HCT116 (cell line): ENCODE measurements around the gene STXBP5. TPM values are rescaled to one million over a fixed set of nuclear protein-coding genes. Genes with fewer than 3 reads are reported as not detected.

Experiments
- ATAC-seq: fragments of 200-7000 bp; cut with Tn5 transposase; 2 replicates; pipeline ENCODE4 v1.9.1; 2020; ENCODE audit warnings: mild to moderate bottlenecking, moderate library complexity
- BruUV-seq: library from RNA; stranded (reverse); fragments of 400-500 nt; replicated peaks from 2 replicates; lab custom pipeline; 2021; lab: Mats Ljungman, UMichigan
- CTCF ChIA-PET: fragments of 300-600 bp; sonication (Branson Sonifier 250); formaldehyde crosslinking; loops from one replicate; lab custom pipeline; 2021; ENCODE audit warnings: antibody characterized with exemption; lab: Charles Lee
- POLR2A ChIA-PET: fragments of 300-600, 350-600 bp; sonication (Branson Sonifier 250); formaldehyde crosslinking; loops from one replicate; lab custom pipeline; 2021; ENCODE audit warnings: antibody characterized with exemption; lab: Charles Lee
- RAD21 ChIA-PET, 2 experiments: fragments of 300-600 bp; sonication (Branson Sonifier 250); formaldehyde crosslinking; loops; one replicate each; lab custom pipeline; 2023; ENCODE audit warnings: low total read pairs in 2 of 2; ENCODE audit not compliant: uncharacterized antibody in 2 of 2, unreplicated experiment in 2 of 2, low non-redundant PET in 1 of 2; lab: Charles Lee
- DNase-seq: peaks from one replicate; pipeline ENCODE4 v3.0.0-alpha.2; 2010; ENCODE audit warnings: low read depth, low spot score
- H2AFZ ChIP-seq: fragments of 200-600 bp; shearing (Covaris generic), sonication (generic); 2 replicates; pipeline ENCODE4 v1.6.1; 2017; ENCODE audit warnings: low read depth, mixed run types, mixed read lengths, antibody characterized with exemption, low read length; ENCODE audit not compliant: poor library complexity, severe bottlenecking
- H3K27ac ChIP-seq: 2 replicates; pipeline ENCODE4 v1.5.1; 2012; ENCODE audit warnings: low read depth, low read length
- H3K27me3 ChIP-seq: fragments of 200-600 bp; sonication (generic); 2 replicates; pipeline ENCODE4 v1.6.1; 2016; ENCODE audit warnings: mixed run types, low read length, mixed read lengths; ENCODE audit not compliant: insufficient read depth
- H3K36me3 ChIP-seq, 2 experiments: fragments of 200-500 bp in 1 of 2; fragments of 200-600 bp in 1 of 2; sonication (Bioruptor generic) in 1 of 2; sonication (generic) in 1 of 2; 2 replicates each; pipeline versions ENCODE4 v1.5.1 to v1.6.1; 2014 to 2016; ENCODE audit warnings: low read length in 2 of 2, inconsistent platforms in 1 of 2, mixed read lengths in 1 of 2, mixed run types in 1 of 2; ENCODE audit not compliant: insufficient read depth in 2 of 2, control insufficient read depth in 1 of 2
- H3K4me1 ChIP-seq, 2 experiments: fragments of 200-600 bp in 1 of 2; sonication (generic) in 1 of 2; 2 replicates each; pipeline versions ENCODE4 v1.5.1 to v1.6.1; 2012 to 2017; ENCODE audit warnings: low read length in 2 of 2, inconsistent platforms in 1 of 2, mild to moderate bottlenecking in 1 of 2, mixed read lengths in 1 of 2, mixed run types in 1 of 2, moderate library complexity in 1 of 2; ENCODE audit not compliant: insufficient read depth in 2 of 2, control insufficient read depth in 1 of 2
- H3K4me2 ChIP-seq: fragments of 200-600 bp; sonication (generic); 2 replicates; pipeline ENCODE4 v1.6.1; 2017; ENCODE audit warnings: mixed run types, low read length, mixed read lengths
- H3K4me3 ChIP-seq, 2 experiments: fragments of 200-600 bp in 1 of 2; sonication (generic) in 1 of 2; replicated peaks in 1 of 2; 2 replicates each; pipeline ENCODE4 v1.5.1; 2011 to 2016; ENCODE audit warnings: low read length in 2 of 2, control low read depth in 1 of 2, low read depth in 1 of 2, mild to moderate bottlenecking in 1 of 2, mixed read lengths in 1 of 2, mixed run types in 1 of 2
- H3K79me2 ChIP-seq: fragments of 200-600 bp; sonication (generic); 2 replicates; pipeline ENCODE4 v1.6.1; 2017; ENCODE audit warnings: mild to moderate bottlenecking, mixed run types, low read length, moderate library complexity, mixed read lengths; ENCODE audit not compliant: insufficient read depth
- H3K9ac ChIP-seq: fragments of 200-600 bp; sonication (generic); 2 replicates; pipeline ENCODE4 v1.6.1; 2016; ENCODE audit warnings: low read length, mixed read lengths
- H3K9me2 ChIP-seq: fragments of 200-600 bp; sonication (generic), shearing (Covaris generic); 2 replicates; pipeline ENCODE4 v1.6.1; 2017; ENCODE audit warnings: mixed run types, mild to moderate bottlenecking, moderate library complexity; ENCODE audit not compliant: insufficient read depth
- H3K9me3 ChIP-seq, 2 experiments: fragments of 200-500 bp in 1 of 2; fragments of 200-600 bp in 1 of 2; sonication (Bioruptor generic) in 1 of 2; sonication (generic) in 1 of 2; 2 replicates each; pipeline ENCODE4 v1.6.1; 2014 to 2017; ENCODE audit warnings: low read length in 2 of 2, mixed read lengths in 2 of 2, inconsistent platforms in 1 of 2, low read depth in 1 of 2, mild to moderate bottlenecking in 1 of 2, mixed run types in 1 of 2, moderate library complexity in 1 of 2; ENCODE audit not compliant: control insufficient read depth in 1 of 2, insufficient read depth in 1 of 2
- H4K20me1 ChIP-seq: fragments of 200-600 bp; sonication (generic), shearing (Covaris generic); 2 replicates; pipeline ENCODE4 v1.6.1; 2017; ENCODE audit warnings: mixed run types, mild to moderate bottlenecking, moderate library complexity; ENCODE audit not compliant: insufficient read depth
- CBX3 ChIP-seq: IDR thresholded peaks from 2 replicates; pipeline ENCODE4 v1.6.1; 2012; ENCODE audit warnings: low read depth
- CEBPB ChIP-seq: IDR thresholded peaks from 2 replicates; pipeline ENCODE4 v1.6.1; 2012; ENCODE audit warnings: low read depth
- CTCF ChIP-seq, 3 experiments: fragments of 200-600 bp in 1 of 3; sonication (generic) in 1 of 3; IDR thresholded peaks in 2 of 3; conservative IDR thresholded peaks in 1 of 3; 2 replicates each; pipeline ENCODE4 v1.5.1; 2012 to 2017; ENCODE audit warnings: low read depth in 2 of 3, low read length in 2 of 3, antibody characterized with exemption in 1 of 3, borderline replicate concordance in 1 of 3, control low read depth in 1 of 3, mild to moderate bottlenecking in 1 of 3, mixed read lengths in 1 of 3, mixed run types in 1 of 3, moderate library complexity in 1 of 3; ENCODE audit not compliant: insufficient read depth in 1 of 3
- EGR1 ChIP-seq: IDR thresholded peaks from 2 replicates; pipeline ENCODE4 v1.6.1; 2012; ENCODE audit warnings: low read depth
- ELF1 ChIP-seq: IDR thresholded peaks from 2 replicates; pipeline ENCODE4 v1.6.1; 2012; ENCODE audit warnings: low read depth, borderline replicate concordance
- EZH2phosphoT487 ChIP-seq: fragments of 200-600 bp; IDR thresholded peaks from 2 replicates; pipeline ENCODE4 v1.6.1; 2018; ENCODE audit warnings: antibody characterized with exemption, borderline replicate concordance
- FOSL1 ChIP-seq: IDR thresholded peaks from 2 replicates; pipeline ENCODE4 v1.6.1; 2012; ENCODE audit warnings: low read depth
- MAX ChIP-seq: IDR thresholded peaks from 2 replicates; pipeline ENCODE4 v1.6.1; 2012
- POLR2A ChIP-seq: IDR thresholded peaks from 2 replicates; pipeline ENCODE4 v1.7.0; 2011; ENCODE audit warnings: borderline replicate concordance; ENCODE audit not compliant: insufficient read depth, insufficient read length; ENCODE audit errors: extremely low read depth
- REST ChIP-seq: IDR thresholded peaks from 2 replicates; pipeline ENCODE4 v1.6.1; 2012; ENCODE audit warnings: low read depth
- SIN3A ChIP-seq: IDR thresholded peaks from 2 replicates; pipeline ENCODE4 v1.6.1; 2012; ENCODE audit warnings: low read depth
- SP1 ChIP-seq: IDR thresholded peaks from 2 replicates; pipeline ENCODE4 v1.6.1; 2012; ENCODE audit warnings: low read depth
- TCF7L2 ChIP-seq: IDR thresholded peaks from 2 replicates; pipeline ENCODE4 v1.7.0; 2011; ENCODE audit warnings: borderline replicate concordance, inconsistent platforms; ENCODE audit not compliant: insufficient read depth, insufficient read length; ENCODE audit errors: extremely low read depth
- YY1 ChIP-seq: IDR thresholded peaks from 2 replicates; pipeline ENCODE4 v1.6.1; 2011; ENCODE audit warnings: low read length, low read depth, moderate library complexity, mild to moderate bottlenecking; ENCODE audit not compliant: insufficient replicate concordance; ENCODE audit errors: extremely low read depth
- ZBTB33 ChIP-seq: IDR thresholded peaks from 2 replicates; pipeline ENCODE4 v1.6.1; 2011; ENCODE audit warnings: mild to moderate bottlenecking, low read length, moderate library complexity; ENCODE audit not compliant: insufficient replicate concordance; ENCODE audit errors: extremely low read depth
- ZFX ChIP-seq: fragments of 450-650 bp; IDR thresholded peaks from 2 replicates; pipeline ENCODE4 v1.6.1; 2017
- ZNF274 ChIP-seq: fragments of 200-500 bp; sonication (Bioruptor generic); IDR thresholded peaks from 2 replicates; pipeline ENCODE4 v1.6.1; 2014; ENCODE audit warnings: mild to moderate bottlenecking, low read depth, low read length, inconsistent platforms
- intact Hi-C: fragments of 100-400 bp; cut with micrococcal nuclease; formaldehyde crosslinking; loops from 2 replicates; pipeline ENCODE4 v1.10.0; 2022
- total RNA-seq: library from RNA; stranded (reverse); gene quantifications from one replicate; pipeline ENCODE4 v1.2.1, GENCODE V29; 2021; ENCODE audit not compliant: unreplicated experiment
- TF ChIP-seq, protein P1 (sequence below): IDR thresholded peaks from 2 replicates; pipeline ENCODE4 v1.6.1; 2012

STXBP5 gene
- total RNA-seq, 1 experiment from 2014 or later, result 12.6 TPM

DNA sequence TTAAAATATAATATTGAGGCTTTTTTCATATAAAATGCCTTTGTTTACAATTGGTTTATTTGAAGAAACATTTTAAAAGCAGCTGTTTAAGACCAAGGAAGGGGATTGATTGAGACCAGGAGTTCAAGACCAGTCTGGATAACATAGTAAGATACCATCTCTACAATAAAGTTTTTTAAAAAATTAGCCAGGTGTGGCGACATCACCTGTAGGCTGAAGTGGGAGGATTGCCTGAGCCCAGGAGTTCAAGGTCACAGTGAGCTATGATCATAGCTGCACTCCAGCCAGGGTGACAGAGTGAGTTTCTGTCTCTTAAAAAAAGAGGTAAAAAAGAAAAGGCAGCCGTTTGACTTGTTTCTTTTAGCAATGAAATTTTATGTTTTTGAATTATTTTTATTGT, 117.0 kb downstream of the STXBP5 start:
- H3K4me3 ChIP-seq, result no peak overlapping the region
- H3K27me3 ChIP-seq, result no peaks in the 10 kb centered on the region
- TF ChIP-seq MAX (no peak), CBX3 (no peak), POLR2A (no peak), EZH2phosphoT487 (no peak), CEBPB (no peak), ZNF274 (no peak), TCF7L2 (no peak), EGR1 (no peak), ZBTB33 (no peak), SIN3A (no peak), REST (no peak), SP1 (no peak), ZFX (no peak), ELF1 (no peak), YY1 (no peak), FOSL1 (no peak), CTCF (IDR thresholded peaks at IDR 0.05 in 2 of 3, conservative IDR thresholded peaks at IDR 0.05 in 1 of 3; ENCODE audit: borderline replicate concordance in 1 of 3, insufficient read depth in 1 of 3, low read depth in 2 of 3, low read length in 2 of 3) (no peak)
- TF ChIP-seq, protein P1, sequence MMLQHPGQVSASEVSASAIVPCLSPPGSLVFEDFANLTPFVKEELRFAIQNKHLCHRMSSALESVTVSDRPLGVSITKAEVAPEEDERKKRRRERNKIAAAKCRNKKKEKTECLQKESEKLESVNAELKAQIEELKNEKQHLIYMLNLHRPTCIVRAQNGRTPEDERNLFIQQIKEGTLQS, result no peak
- no peak overlapping the region for H3K9ac ChIP-seq
- intact Hi-C loops, result no loop called here
- no peak overlapping the region for H2AFZ ChIP-seq
- no peak overlapping the region for H3K4me2 ChIP-seq
- H3K4me1 ChIP-seq, result no peaks in the 10 kb centered on the region
- no TSS peak for BruUV-seq
- DNase-seq (no peak), ATAC-seq (no peak)
- H3K79me2 ChIP-seq, result no peaks in the 10 kb centered on the region
- no peak overlapping the region for H3K27ac ChIP-seq
- no peaks in the 10 kb centered on the region for H3K9me2 ChIP-seq
- no peaks in the 10 kb centered on the region for H4K20me1 ChIP-seq
- ChIA-PET RAD21 (no interaction called here), POLR2A (no interaction called here), CTCF (no interaction called here)
- H3K9me3 ChIP-seq, result no peaks in the 10 kb centered on the region
- 0 out of 4 replicates have a peak, but pooled peaks cover 0 to 3% of the 10 kb centered on the region in 2 experiments for H3K36me3 ChIP-seq
